GM23338 (cell line): Measurements from ENCODE around the gene FUZ.

Source experiments
- CTCF ChIP-seq, 2 experiments: fragments of 200-600 bp in 1 of 2; sonication (generic) in 1 of 2; conservative IDR thresholded peaks; 2 replicates each; pipeline versions ENCODE4 v1.5.1 to v1.6.1; 2016 to 2017; ENCODE audit warnings: antibody characterized with exemption in 2 of 2, low read depth in 2 of 2, mild to moderate bottlenecking in 2 of 2, moderate library complexity in 1 of 2
- EZH2 ChIP-seq: fragments of 200-600 bp; sonication (generic); IDR thresholded peaks from one replicate; pipeline ENCODE4 v1.8.0; 2017; ENCODE audit warnings: antibody characterized with exemption, mild to moderate bottlenecking, low read depth; ENCODE audit not compliant: unreplicated experiment

GRCh38 chr19:49862391-49863253 is 49.5 kb upstream of the FUZ start:
- TF ChIP-seq CTCF (conservative IDR thresholded peaks at IDR 0.05; ENCODE audit: low read depth in 2 of 2): peak; percentile 54 to 68
- TF ChIP-seq EZH2: no peak
